HL-60 (cell line): ENCODE measurements around the gene GAB1.

Source experiments
- DNase-seq, 2 experiments: peaks; one replicate each; pipeline ENCODE4 v3.0.0-alpha.2; 2010 to 2020; ENCODE audit warnings: low read depth in 1 of 2, low spot score in 1 of 2
- H3K27ac ChIP-seq: fragments of 250-450 bp; sonication (Bioruptor Pico); replicated peaks from 2 replicates; pipeline ENCODE4 v1.5.1; 2020; ENCODE audit warnings: mild to moderate bottlenecking, moderate library complexity
- H3K27me3 ChIP-seq: fragments of 250-450 bp; sonication (Bioruptor Pico); 2 replicates; pipeline ENCODE4 v1.5.1; 2021; ENCODE audit warnings: mild to moderate bottlenecking, moderate library complexity; ENCODE audit not compliant: insufficient read depth, poor library complexity, severe bottlenecking
- H3K4me3 ChIP-seq: replicated peaks from 2 replicates; pipeline ENCODE4 v1.5.1; 2011; ENCODE audit warnings: mild to moderate bottlenecking, control low read depth, low read length; ENCODE audit not compliant: insufficient read depth
- GABPA ChIP-seq: IDR thresholded peaks from 2 replicates; pipeline ENCODE4 v1.6.1; 2012; ENCODE audit warnings: low read depth
- POLR2AphosphoS5 ChIP-seq: IDR thresholded peaks from 2 replicates; pipeline ENCODE4 v1.6.1; 2012; ENCODE audit warnings: low read depth
- SPI1 ChIP-seq: IDR thresholded peaks from 2 replicates; pipeline ENCODE4 v1.6.1; 2012; ENCODE audit warnings: low read depth, mild to moderate bottlenecking, borderline replicate concordance
- TF ChIP-seq, protein P1 (sequence below): IDR thresholded peaks from one replicate; pipeline ENCODE4 v1.5.1; 2011; ENCODE audit warnings: low read length, control low read depth, inconsistent platforms; ENCODE audit not compliant: insufficient read depth
- TF ChIP-seq, protein P2 (sequence below): IDR thresholded peaks from 2 replicates; pipeline ENCODE4 v1.6.1; 2012; ENCODE audit warnings: low read depth; ENCODE audit not compliant: insufficient replicate concordance

The GAB1 gene

DNA sequence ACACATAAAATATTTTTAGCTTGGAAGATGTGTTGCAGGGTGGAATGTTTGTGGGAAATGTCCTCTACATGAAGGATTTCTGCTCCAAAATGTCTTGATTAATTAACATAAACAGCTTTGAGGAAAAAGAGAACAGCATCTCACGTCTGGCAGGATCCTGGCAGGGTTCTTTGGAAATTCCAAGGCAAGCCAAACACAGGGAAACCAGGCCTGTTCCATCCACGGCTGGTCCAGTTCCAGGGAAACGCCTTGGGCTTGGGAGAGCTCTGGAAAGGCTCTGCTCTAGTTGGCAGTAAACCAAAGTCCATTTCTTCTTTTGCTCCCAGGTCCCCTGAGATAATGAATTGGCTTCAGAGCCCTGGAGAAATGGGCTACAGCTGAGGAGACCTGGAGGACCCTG, 42.4 kb upstream of the GAB1 start:
- no peak overlapping the region for H3K27ac ChIP-seq
- no peaks in the 10 kb centered on the region for H3K27me3 ChIP-seq
- no peak for TF ChIP-seq GABPA
- no peak for TF ChIP-seq SPI1
- TF ChIP-seq, protein P1, sequence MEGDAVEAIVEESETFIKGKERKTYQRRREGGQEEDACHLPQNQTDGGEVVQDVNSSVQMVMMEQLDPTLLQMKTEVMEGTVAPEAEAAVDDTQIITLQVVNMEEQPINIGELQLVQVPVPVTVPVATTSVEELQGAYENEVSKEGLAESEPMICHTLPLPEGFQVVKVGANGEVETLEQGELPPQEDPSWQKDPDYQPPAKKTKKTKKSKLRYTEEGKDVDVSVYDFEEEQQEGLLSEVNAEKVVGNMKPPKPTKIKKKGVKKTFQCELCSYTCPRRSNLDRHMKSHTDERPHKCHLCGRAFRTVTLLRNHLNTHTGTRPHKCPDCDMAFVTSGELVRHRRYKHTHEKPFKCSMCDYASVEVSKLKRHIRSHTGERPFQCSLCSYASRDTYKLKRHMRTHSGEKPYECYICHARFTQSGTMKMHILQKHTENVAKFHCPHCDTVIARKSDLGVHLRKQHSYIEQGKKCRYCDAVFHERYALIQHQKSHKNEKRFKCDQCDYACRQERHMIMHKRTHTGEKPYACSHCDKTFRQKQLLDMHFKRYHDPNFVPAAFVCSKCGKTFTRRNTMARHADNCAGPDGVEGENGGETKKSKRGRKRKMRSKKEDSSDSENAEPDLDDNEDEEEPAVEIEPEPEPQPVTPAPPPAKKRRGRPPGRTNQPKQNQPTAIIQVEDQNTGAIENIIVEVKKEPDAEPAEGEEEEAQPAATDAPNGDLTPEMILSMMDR = no peak
- TF ChIP-seq, protein P2, sequence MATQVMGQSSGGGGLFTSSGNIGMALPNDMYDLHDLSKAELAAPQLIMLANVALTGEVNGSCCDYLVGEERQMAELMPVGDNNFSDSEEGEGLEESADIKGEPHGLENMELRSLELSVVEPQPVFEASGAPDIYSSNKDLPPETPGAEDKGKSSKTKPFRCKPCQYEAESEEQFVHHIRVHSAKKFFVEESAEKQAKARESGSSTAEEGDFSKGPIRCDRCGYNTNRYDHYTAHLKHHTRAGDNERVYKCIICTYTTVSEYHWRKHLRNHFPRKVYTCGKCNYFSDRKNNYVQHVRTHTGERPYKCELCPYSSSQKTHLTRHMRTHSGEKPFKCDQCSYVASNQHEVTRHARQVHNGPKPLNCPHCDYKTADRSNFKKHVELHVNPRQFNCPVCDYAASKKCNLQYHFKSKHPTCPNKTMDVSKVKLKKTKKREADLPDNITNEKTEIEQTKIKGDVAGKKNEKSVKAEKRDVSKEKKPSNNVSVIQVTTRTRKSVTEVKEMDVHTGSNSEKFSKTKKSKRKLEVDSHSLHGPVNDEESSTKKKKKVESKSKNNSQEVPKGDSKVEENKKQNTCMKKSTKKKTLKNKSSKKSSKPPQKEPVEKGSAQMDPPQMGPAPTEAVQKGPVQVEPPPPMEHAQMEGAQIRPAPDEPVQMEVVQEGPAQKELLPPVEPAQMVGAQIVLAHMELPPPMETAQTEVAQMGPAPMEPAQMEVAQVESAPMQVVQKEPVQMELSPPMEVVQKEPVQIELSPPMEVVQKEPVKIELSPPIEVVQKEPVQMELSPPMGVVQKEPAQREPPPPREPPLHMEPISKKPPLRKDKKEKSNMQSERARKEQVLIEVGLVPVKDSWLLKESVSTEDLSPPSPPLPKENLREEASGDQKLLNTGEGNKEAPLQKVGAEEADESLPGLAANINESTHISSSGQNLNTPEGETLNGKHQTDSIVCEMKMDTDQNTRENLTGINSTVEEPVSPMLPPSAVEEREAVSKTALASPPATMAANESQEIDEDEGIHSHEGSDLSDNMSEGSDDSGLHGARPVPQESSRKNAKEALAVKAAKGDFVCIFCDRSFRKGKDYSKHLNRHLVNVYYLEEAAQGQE = no peak
- no peak for TF ChIP-seq POLR2AphosphoS5
- DNase-seq = no peak
- H3K4me3 ChIP-seq = no peak overlapping the region

DNA sequence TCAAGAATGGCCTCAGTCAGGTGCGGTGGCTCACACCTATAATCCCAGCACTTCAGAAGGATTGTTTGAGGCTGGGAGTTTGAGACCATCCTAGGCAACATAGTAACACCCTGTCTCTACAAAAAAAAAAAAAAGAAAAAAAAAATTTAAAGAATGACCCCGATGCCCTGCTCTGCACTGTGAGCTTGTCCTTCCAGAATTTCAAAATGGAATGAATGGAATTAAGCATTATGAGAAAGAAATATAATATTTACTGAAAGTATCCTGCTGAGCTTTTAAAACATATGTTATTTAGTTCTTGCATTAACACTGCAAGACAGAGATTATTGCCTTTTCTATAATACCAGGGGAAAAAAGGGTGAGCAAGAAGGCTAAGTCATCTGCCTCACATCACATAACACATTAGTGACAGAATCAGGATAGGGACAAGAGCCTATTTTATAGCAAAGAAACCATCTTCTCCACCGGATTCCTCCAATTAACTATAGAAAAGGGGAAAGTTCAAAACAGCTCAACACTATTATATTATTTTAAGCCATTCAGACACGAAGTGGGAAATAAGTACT, 41.9 kb upstream of the GAB1 start:
- H3K27me3 ChIP-seq = no peaks in the 10 kb centered on the region
- DNase-seq = no peak
- H3K27ac ChIP-seq = no peak overlapping the region
- no peak overlapping the region for H3K4me3 ChIP-seq
- TF ChIP-seq SPI1 = no peak
- TF ChIP-seq, protein P1 = no peak
- no peak for TF ChIP-seq POLR2AphosphoS5
- no peak for TF ChIP-seq GABPA
- TF ChIP-seq, protein P2 = no peak

DNA sequence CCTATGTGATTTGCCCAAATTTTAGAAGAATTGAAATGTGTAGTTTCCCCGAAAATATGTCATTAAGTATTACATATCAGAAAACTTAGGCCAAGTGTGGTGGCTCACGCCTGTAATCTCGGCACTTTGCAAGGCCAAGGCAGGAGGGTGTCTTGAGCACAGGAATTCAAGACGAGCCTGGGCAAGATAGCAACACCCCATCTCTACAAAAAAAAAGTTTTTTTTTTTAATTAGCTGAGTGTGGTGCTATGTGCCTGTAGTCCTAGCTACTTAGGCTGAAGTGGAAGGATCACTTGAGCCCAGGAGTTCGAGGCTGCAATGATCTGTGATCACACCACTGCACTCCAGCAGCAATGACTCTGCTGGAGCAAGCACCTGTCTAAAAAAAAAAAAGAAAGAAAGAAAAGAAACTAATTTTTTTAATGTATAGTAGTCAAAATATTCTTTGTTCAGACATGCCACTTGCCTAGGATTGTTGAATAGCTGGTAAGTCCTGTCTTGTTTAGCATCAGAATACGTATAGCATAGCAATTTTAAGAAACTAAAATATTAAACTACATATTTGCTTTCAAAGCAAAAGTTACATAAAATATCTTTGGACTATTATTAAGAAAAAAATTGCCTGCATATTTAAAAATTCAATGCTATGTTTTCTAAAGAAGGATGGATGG, 40.1 kb upstream of the GAB1 start:
- DNase-seq = no peak
- H3K27me3 ChIP-seq = no peaks in the 10 kb centered on the region
- TF ChIP-seq, protein P1 = no peak
- TF ChIP-seq, protein P2 = no peak
- TF ChIP-seq SPI1 (no peak), POLR2AphosphoS5 (no peak), GABPA (no peak)
- no peak overlapping the region for H3K27ac ChIP-seq
- no peak overlapping the region for H3K4me3 ChIP-seq
